Measurements from ENCODE around the gene MCRIP1.

Gene MCRIP1

DNA sequence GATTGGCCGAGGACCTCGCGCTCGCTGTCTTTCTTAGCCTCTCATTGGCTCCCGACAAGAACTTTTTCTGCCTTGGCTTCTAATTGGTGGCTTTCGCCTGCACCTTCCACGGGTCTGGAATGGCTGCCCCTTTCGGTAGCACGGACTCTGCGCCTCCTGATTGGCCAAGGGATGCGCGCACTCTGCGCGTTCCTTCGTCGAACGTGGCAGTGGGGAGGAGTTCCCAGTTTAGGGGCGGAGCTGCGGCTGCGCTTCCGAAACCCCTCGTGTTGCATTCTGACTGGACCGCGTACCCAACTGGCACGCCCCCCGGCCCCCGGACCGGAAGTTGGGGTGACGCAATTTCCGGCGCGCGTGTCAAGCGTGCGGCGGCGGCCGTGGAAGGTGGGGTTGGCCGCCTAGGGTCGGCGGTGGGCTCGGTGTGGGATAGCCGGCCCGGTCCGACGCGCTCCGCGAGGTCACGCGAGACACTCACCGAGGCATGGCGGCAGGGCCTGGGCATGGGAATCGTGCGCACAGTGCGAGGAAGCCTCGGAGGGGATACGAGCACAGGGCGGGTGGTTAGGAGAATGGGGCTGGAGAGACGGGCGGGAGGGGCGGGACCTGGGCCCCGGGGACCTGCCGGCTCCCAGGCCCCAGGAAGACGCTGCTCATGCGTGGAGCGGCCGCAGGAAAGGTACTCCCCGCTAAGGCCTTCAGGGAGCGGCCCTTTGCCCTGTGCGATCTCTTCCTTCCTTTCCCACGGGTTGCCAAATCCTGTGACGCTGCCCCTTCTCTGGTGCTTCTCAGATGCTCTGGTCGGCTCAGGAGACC is 27.9 kb upstream of the MCRIP1 start:
- peak; percentile 77 for DNase-seq

DNA sequence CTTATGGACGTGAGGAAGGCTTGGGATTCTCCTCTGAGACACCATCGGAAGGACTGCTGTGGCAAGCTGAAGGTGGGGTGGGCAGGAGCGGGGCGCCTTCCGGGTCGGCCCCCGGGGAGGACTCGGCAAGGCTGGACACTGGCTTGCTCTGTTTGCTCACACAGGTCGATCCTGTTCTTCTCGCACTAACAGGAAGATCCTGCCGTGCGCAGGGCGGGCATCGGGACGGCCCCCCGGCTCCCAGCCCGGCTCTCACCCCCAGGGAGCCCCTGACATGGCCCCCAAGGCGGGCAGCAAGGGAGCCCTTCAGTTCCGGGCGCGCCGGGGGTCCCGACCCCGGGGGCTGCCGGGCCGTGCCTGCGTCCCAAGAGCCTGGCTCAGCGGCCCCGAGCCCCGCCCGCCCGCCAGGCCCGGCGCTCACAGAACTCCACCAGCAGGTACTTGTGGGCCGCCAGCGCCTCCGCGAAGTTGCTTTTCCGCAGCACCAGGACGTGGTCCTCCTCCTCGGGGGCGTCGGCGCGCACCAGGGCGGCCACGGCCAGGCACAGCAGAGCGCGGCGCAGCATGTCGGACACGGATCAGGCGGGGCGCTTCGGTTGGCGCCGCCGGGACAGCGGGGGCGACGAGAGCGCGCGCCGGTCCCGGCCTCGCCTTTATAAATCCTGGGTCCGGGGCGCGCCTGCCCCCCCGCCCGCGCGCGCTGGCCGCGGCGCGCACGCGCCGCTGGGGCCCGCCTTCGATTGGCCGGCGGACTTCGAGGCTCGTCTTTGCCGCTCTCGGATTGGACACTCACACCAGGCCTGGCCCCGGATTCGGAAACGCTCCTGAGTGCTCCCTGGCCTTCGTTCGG is 27.0 kb upstream of the MCRIP1 start, which contains the start of gene P4HB:
P4HB (minus strand) TSS at position 630 of the 850 bp plus-strand sequence; CDS start at position 566, 64 bp downstream.
- DNase-seq = peak; percentile 100

DNA sequence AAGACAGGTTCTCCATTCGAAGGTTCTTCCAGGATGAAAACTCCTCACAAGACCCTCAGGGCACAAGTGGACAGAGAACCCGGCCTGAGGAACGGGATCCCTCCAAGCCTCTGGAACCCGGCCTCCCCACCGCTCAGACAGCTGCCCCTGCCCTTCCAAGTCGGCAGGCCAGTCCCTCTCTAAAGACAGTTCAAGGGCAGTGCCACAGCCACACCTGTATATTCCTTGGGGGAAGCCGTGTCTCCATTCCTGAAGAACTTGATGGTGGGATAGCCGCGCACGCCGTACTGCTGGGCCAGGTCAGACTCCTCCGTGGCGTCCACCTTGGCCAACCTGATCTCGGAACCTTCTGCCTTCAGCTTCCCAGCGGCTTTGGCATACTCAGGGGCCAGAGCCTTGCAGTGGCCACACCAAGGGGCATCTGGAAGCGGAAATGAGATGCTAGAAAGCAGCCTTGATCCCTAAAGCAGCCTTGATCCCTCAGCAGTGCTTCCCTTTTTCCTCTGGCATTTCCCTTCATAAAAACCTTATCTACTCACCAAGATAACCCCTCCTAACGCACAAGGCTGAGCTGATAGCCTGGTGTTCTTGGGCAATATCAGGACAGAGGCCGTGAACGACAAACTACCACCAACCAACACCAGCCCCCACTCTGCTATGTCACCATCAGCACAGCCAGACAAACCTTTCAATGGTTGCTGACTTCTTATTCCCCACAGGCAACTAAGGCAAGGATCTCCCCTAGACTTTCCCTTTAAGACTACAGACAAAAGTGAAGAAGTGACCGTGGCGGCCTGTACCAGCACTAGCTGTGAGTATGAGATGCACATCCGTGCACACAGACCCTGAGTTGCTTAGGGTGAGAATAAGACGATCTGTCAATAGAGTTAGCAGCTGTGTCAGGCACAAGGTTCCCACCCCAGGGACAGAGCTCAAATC is 26.1 kb upstream of the MCRIP1 start:
- no peak for DNase-seq

DNA sequence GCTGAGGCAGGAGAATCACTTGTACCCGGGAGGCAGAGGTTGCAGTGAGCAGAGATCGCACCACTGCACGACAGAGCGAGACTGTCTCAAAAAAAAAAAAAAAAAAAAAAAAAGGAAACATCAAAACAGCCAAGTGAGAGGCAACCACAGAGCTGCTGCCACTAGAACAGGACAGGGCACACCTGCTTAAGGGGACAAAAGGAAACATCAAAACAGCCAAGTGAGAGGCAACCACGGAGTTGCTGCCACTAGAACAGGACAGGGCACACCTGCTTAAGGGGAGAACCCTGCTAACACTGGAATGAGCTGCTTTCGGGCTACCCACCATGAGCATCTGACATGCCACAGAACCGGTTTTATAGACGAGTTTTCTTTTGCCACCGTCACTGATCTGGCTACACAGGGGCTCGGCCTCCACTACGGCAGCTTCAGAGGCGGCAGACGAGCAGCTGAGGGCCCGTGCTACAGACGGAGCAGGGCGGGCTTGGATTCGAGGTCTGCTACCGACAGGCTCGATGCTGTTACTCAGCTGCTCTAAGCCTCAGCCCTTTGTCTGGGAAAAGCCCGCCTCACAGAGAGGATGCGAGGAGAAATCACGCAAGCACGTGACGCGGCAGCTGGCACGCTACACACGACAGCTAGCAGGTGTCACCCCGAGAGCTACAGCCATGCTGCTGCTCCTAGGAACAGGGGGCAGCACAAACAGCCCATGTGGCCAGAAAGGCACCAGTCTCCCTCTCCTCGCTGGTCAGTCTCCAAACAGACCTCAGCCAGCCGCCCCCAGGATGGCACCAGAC is 25.3 kb upstream of the MCRIP1 start:
- no peak for DNase-seq

DNA sequence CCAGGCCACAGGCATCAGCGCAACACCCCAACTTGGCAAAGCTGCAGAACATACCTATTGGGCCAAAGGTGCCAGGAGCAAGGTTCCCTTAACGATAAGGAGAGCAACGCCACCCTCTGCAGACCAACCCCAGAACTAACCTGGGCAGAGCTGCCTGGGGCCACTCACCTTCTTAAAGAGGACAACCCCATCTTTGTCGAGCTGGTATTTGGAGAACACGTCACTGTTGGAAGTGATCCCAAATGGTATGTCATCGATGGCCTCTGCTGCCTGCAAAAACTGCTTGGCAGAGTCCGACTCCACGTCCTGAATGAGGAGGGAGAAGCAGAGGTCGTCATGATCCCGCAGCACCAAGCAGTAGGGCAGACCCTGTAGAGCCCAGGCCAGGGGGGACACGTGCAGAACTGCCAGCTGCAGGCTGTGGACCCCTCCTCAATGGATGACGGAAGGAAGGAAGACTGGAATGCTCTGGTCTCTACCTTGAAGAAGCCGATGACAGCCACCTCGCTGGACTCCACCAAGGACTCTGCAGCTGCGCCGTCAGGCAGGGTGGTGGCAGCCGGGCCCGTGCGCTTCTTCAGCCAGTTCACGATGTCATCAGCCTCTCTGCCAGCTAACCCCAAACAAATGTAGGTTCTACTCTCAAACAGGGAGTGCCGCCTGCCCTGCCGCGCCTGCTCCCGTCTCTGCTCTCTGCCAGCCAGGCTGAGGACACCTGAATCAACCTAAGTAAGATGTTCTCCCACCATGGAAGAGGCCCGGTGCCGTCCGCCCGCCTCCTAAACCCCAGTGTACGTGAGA is 22.1 kb upstream of the MCRIP1 start:
- no peak for DNase-seq

DNA sequence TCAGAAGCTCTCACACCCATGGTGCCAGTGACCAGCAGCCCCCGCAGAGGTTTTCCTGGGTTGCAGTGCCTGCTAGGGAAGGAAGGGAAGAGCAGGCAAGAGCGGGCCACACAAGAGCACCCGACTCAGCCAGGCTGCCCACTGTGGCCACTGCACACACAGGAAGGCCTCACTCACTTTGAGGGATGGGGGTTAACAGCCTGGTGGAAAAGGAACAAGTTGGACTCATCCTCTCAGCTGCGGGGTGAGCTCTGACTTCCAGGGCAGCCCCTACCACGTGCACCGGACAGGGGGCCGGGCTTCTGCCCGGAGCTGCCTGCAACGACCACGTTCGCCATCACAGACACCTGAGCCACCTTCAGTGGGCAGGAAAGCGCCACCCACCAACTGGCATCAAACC is 19.1 kb upstream of the MCRIP1 start:
- no peak for DNase-seq

DNA sequence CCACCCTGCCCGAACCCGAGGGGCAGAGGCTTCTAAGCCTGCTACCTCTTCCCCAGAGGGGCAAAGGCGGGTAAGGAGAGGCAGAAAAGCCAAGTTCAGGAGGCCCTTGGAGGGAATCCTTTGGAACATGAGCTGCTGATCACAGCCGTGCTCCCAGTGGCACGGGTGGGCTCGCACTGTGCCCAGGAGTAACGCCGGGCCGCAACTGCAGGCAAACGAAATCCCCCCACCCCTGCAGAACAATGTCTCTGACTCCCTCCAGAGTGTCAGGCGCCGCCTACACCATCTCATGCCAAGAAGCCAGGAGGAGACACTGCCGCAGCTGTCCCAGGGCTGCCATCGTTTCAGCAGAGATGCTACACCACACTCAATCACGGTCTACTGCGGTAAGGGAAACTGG is 18.3 kb upstream of the MCRIP1 start:
- no peak for DNase-seq

DNA sequence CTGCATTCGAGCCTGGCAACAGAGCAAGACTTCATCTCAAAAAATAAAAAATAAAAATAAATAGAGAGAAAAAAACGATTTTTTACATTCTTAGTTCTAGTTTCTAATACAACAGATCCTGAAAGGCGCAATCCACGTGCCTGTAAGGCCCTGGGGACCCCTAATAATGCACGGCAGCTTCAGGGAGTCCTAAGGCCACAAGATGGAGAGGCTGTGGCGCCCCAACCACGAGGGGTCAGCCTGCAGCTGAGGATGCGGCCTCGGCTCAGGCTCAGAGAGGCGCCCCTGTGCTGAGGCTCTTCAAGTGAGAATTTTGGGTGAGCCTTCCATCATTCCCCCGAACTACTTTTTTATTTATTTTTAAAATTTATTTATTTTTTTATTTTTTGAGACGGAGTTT is 16.4 kb upstream of the MCRIP1 start:
- DNase-seq = no peak

DNA sequence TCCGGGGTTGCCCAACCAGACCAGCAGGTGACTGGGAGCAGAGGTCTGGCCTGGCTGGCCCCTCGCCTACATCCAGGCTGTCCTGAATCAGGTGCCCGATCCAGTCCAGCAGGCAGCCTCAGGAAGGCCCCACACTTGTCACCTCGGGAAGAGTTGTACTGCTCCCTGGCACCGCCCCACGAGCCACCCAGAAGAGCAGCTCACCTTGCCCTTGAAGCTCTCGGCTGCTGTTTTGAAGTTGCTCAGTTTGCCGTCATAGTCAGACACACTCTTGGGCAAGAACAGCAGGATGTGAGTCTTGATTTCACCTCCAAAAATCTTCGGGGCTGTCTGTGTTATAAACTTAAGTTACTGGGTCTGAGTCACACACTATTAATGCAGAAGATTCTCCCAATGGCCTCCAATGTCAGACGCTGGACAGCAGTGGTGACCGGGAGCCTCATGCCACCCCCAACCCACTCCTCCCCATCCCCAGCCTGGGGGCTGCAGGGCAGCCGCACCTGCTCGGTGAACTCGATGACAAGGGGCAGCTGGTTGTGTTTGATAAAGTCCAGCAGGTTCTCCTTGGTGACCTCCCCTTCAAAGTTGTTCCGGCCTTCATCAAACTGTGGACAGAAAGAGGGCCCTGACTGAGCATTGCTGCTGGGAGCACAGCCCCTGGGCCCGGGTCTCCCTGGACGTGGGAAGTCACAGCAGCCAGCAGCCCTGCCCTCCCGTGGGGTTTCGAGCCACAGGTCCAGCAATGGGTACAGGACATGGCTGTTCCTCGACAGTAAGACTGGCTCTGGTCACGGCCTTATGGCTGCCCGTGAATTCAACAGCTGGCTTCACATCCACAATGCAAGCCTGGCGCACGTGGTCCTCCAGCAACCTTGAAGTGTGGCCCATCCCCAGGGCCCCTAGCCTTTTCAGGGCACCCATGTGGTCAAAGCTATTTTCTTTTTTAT is 13.9 kb upstream of the MCRIP1 start:
- DNase-seq = no peak

DNA sequence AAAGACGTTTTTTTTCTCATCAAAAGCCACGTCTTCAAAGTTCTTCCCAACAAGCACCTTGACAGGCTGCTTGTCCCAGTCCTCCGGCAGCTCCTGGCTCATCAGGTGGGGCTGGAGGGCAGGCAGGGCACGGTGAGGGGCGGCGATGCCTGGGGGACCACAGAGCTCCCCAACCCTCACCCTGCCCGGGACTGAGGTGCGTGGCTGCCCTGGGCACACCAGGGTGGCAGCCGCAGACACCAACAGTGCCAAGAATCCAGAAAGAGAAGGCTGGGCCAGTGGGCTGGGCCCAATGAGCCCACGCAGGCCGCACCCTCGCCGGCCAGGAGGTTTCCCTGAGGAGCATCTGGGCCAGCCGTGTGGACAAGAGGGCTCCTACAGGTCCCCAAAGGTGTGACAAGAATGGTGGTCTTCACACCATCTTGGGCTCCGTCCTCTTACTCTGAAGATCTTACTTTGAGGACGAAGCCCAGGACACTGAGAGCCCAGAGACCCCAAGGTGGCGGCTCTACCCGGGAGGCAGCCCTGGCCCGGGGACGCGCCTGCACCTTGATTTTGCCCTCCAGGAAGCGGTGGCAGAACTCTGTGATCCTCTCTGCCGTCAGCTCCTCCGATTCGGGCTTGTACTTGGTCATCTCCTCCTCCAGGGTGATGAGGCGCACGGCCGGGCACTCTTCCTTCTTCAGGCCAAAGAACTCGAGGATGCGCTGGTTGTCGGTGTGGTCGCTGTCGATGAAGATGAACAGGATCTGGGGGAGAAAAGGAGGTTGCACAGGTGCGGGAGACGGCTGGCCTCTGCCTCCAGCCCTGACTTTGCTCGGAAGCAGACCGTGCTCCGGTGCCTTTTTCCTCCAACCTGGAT is 13.0 kb upstream of the MCRIP1 start:
- no peak for DNase-seq

DNA sequence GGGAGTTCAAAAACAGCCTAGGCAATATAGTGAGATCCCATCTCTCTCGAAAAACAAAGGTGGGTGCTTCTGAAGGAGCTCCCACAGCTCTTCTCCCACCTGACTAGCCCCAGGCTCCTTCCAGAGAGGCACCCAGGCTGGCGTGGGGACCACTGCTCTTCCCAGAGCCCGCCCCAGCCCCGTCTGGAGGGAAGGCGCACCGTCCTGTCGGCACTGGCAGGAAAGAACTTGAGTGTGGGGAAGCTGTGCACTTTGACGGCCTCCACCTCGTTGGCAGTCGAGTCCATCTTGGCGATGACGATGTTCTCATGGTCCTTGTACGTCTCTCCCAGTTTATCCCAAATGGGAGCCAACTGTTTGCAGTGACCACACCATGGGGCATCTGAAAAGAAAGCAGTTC is 12.3 kb upstream of the MCRIP1 start:
- DNase-seq = no peak

DNA sequence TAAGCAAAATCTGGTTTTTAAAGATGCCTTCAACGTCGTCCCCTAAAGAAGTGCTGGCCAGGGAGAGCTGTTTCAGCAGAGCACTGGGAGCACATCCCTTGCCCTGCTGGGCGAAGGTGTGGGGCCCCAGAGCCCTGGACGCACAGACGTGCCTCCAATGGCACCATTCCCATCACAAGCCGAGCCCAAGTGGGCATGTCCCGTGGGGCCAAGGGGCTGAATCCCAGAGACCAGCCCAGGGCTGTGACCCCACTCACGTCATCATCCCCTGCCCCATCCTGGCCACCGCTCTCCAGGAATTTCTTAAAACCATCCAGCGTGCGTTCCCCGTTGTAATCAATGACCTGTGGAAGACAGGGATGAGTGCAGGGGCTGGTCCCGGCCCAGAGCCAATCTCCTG is 11.8 kb upstream of the MCRIP1 start:
- DNase-seq = no peak

DNA sequence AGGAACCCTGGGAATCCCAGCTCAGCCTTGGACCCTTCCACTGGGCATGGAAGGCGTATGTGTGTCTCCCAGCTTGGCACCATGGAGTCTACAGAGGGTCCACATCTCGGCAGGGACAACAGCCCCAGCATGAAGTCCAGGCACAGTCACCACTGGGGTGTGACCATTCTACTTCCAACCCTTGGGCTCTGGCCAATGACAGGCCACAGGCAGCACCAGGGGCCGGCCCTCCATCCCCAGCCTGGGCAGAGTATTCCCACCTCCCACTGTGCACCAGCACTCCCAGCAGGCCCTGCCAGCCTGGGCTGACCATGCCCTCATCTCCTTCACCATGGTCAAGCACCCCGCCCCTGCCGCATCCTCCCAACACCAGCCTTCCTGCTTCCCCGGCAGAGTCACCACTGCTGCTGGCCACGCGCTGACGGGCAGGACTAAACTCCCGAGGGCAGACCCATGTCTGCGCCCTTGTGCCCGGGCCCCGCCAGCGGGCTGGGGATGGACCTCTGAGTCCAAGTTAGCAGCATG is 11.3 kb upstream of the MCRIP1 start:
- DNase-seq = no peak

DNA sequence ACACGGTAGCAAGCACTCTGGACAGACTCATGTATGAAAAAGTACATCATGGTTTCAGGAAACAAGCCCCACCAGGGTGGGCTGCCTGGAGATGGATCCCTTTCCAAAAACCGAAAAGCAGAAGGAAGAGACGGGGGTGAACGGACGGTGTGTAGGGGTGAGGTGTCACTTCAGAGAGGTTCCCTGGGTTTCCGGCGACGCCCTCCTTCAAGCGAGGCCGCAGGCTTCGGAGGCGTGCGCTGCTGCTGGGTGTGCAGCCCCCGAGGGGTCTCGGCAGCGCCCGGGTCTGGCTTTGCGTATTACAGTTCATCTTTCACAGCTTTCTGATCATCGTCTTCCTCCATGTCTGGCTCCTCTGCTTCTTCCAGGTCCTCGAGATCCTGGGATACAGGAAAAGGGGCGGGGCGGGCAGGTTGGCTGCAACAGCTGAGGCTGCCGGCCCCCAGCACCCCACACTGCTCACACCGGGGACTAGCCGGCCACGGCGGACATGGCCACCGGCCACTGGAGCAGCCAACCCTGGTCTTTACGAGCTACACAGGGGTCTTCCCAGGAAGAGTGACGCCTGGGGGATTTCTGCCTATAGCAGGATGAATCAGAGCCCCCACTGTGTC is 10.7 kb upstream of the MCRIP1 start:
- DNase-seq = no peak

DNA sequence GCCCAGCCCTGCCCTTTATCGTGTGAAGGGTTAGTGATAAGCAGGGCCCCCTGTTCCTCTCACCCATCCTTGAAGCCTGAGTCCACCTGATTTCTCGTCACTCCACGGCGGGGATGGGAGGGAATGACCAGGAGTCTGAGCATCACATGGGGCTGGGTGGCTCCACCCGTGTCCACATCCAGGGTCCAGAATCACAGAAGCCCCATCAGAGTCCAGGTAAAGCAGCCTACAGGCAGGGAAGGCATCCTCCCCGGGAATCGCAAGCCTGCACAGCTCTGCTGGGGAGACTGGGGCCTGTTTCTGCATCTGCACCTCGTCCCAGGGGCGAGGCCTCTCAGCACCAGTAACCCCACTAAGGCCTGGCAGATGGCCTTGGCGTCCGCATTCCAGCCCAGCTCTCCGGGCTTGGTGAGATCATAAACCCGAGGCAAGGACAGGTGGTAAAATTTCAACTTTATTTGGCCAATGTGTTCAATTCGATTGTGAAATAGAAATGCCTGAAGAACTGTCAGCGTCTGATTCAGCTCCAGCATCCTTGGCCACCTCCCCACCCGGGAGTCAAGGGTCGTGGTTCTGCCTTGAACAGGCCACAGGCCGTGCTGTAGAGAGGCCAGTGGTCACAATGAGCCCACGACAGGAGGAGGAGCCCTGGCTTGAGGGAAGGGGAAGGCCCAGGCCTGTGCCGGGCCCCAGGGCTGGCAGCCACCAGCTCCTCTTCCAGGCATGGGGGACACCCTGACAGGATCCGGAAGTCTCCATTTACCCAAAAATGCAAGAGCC is 9.8 kb upstream of the MCRIP1 start:
- no peak for DNase-seq

DNA sequence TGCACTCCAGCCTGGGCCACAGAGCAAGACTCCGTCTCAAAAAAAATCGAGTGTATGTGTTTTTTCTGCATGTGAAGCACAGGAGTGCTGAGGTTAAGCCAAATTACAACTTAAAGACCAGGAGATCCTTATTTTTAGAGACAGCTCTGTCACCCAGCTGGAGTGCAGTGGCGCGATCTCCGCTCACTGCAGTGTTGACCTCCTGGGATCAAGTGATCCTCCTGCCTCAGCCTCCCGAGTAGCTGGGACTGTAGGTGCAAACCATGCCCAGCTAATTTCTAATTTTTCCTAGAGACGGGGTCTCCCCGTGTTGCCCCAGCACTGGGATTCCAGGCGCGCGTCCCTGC is 9.3 kb upstream of the MCRIP1 start:
- no peak for DNase-seq

DNA sequence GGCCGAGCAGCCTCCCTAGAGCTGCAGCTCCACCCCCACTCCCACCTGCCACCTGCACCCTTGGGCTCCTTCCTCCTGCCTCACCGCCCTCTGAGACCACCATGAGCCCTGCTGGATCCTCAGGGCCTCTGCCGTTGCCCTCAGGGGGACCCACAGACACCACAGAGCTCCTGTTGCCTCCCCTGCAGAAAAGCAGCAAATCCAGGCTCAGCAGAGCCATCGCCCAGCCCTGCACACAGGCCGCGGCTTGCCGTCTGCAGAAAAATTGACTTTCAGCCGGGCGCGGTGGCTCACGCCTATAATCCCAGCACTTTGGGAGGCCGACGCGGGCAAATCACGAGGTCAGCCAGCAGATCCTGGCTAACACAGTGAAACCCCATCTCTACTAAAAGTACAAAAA is 8.8 kb upstream of the MCRIP1 start:
- DNase-seq = no peak
